HepG2 (cell line): ENCODE measurements around the gene SMARCC1. TPM values are rescaled to one million over a fixed set of nuclear protein-coding genes. Genes with fewer than 3 reads are reported as not detected.
"Not testable (repeated sequence)": the region's sequence is repeated elsewhere in the genome, so short reads cannot be mapped to it uniquely, and the experiment has no call there.

ENCODE experiments used
- ATAC-seq: fragments of 200-7000 bp; cut with Tn5 transposase; 3 replicates; pipeline ENCODE4 v1.9.1; 2020; ENCODE audit warnings: mild to moderate bottlenecking, moderate library complexity
- BruUV-seq: library from RNA; stranded (reverse); fragments of 400-500 nt; replicated peaks from 2 replicates; lab custom pipeline; 2021; lab: Mats Ljungman, UMichigan
- CTCF ChIA-PET: fragments of 300-600 bp; formaldehyde crosslinking; extraction: SDS; loops from one replicate; lab custom pipeline; 2021; ENCODE audit warnings: low total read pairs, inconsistent platforms, low intra/inter-chr PET ratio; lab: Yijun Ruan, JAX
- POLR2A ChIA-PET: fragments of 350-600 bp; sonication (Branson Sonifier 250); formaldehyde crosslinking; loops from one replicate; lab custom pipeline; 2020; ENCODE audit warnings: antibody characterized with exemption, inconsistent platforms; lab: Yijun Ruan, JAX
- DNase-seq: peaks from one replicate; pipeline ENCODE4 v3.0.0-alpha.2; 2015; ENCODE audit warnings: low spot score
- FAIRE-seq: peaks from 3 replicates; lab custom pipeline; 2011; peaks lifted over from hg19 to GRCh38; lab: Jason Lieb, UNC
- H2AFZ ChIP-seq: one replicate; pipeline ENCODE4 v1.6.1; 2011; ENCODE audit warnings: low read length, inconsistent platforms
- H3K27ac ChIP-seq: fragments of 300-600 bp; 3 replicates; pipeline ENCODE4 v1.8.0; 2011; ENCODE audit warnings: mixed run types, mild to moderate bottlenecking, mixed read lengths, low read length, inconsistent platforms; ENCODE audit not compliant: insufficient read depth; ENCODE audit errors: extremely low read length
- H3K27me3 ChIP-seq, 2 experiments: fragments of 200-600 bp in 1 of 2; 2 replicates in 1 of 2; 3 replicates in 1 of 2; pipeline versions ENCODE4 v1.6.0 to v1.8.0; 2011; ENCODE audit warnings: low read length in 2 of 2, mild to moderate bottlenecking in 2 of 2, moderate library complexity in 2 of 2, inconsistent platforms in 1 of 2; ENCODE audit not compliant: insufficient read depth in 2 of 2, control insufficient read depth in 1 of 2
- H3K36me3 ChIP-seq, 2 experiments: fragments of 200-600 bp in 1 of 2; replicated peaks in 1 of 2; 2 replicates in 1 of 2; 3 replicates in 1 of 2; pipeline versions ENCODE4 v1.5.1 to v1.8.0; 2011; ENCODE audit warnings: low read length in 2 of 2, inconsistent platforms in 1 of 2; ENCODE audit not compliant: insufficient read depth in 2 of 2, control insufficient read depth in 1 of 2
- H3K4me1 ChIP-seq: 2 replicates; pipeline ENCODE4 v1.5.1; 2012; ENCODE audit warnings: low read length, inconsistent platforms; ENCODE audit not compliant: insufficient read depth
- H3K4me2 ChIP-seq: 2 replicates; pipeline ENCODE4 v1.6.0; 2011; ENCODE audit warnings: low read depth, low read length, inconsistent platforms
- H3K4me3 ChIP-seq, 3 experiments: fragments of 200-600 bp in 1 of 3; sonication (generic), shearing (Covaris generic) in 1 of 3; replicated peaks in 1 of 3; 2 replicates each; pipeline ENCODE4 v1.5.1; 2011 to 2016; ENCODE audit warnings: low read length in 3 of 3, inconsistent platforms in 2 of 3, low read depth in 2 of 3, mild to moderate bottlenecking in 2 of 3, control low read depth in 1 of 3, mixed read lengths in 1 of 3; ENCODE audit not compliant: insufficient read depth in 1 of 3
- H3K79me2 ChIP-seq: one replicate; pipeline ENCODE4 v1.6.1; 2011; ENCODE audit warnings: low read length, inconsistent platforms; ENCODE audit not compliant: insufficient read depth
- H3K9ac ChIP-seq: 2 replicates; pipeline ENCODE4 v1.6.0; 2011; ENCODE audit warnings: mild to moderate bottlenecking, low read depth, low read length, inconsistent platforms; ENCODE audit not compliant: insufficient read depth
- H3K9me3 ChIP-seq: 2 replicates; pipeline ENCODE4 v1.5.1; 2012; ENCODE audit warnings: mild to moderate bottlenecking, low read length
- H4K20me1 ChIP-seq: 2 replicates; pipeline ENCODE4 v1.6.0; 2011; ENCODE audit warnings: inconsistent platforms, mild to moderate bottlenecking, low read length, moderate library complexity; ENCODE audit not compliant: insufficient read depth
- CEBPG ChIP-seq: IDR thresholded peaks from 2 replicates; pipeline ENCODE4 v1.6.1; 2016
- FOXK2 ChIP-seq: fragments of 450-650 bp; IDR thresholded peaks from 2 replicates; pipeline ENCODE4 v1.6.1; 2016
- KAT2B ChIP-seq: fragments of 150-350 bp; IDR thresholded peaks from 2 replicates; pipeline ENCODE4 v1.6.1; 2014; ENCODE audit warnings: low read depth, low read length, borderline replicate concordance
- MED1 ChIP-seq: sonication (generic); formaldehyde crosslinking; IDR thresholded peaks from 2 replicates; pipeline ENCODE4 v1.4.0; 2020; ENCODE audit warnings: missing genetic modification reagents
- NR1H2 ChIP-seq: sonication (generic); formaldehyde crosslinking; IDR thresholded peaks from 2 replicates; pipeline ENCODE4 v1.8.1; 2022; ENCODE audit warnings: low read depth, missing genetic modification reagents, borderline replicate concordance
- NR2F2 ChIP-seq: IDR thresholded peaks from 2 replicates; pipeline ENCODE4 v1.6.1; 2012; ENCODE audit warnings: low read depth, inconsistent platforms, borderline replicate concordance
- TBL1XR1 ChIP-seq: fragments of 150-350 bp; IDR thresholded peaks from 2 replicates; pipeline ENCODE4 v1.6.1; 2014; ENCODE audit warnings: borderline replicate concordance, low read length; ENCODE audit not compliant: partially characterized antibody
- THAP11 ChIP-seq: IDR thresholded peaks from 2 replicates; pipeline ENCODE4 v1.6.1; 2016; ENCODE audit warnings: missing biosample characterization, missing genetic modification reagents
- ZBTB34 ChIP-seq: sonication (generic); formaldehyde crosslinking; IDR thresholded peaks from 2 replicates; pipeline ENCODE4 v1.8.0; 2022; ENCODE audit warnings: mild to moderate bottlenecking, missing genetic modification reagents
- ZBTB7A ChIP-seq: sonication (generic); formaldehyde crosslinking; IDR thresholded peaks from 2 replicates; pipeline ENCODE4 v1.8.0; 2022; ENCODE audit warnings: mild to moderate bottlenecking, missing genetic modification reagents
- ZNF142 ChIP-seq: sonication (generic); formaldehyde crosslinking; IDR thresholded peaks from 2 replicates; pipeline ENCODE4 v1.4.0; 2020; ENCODE audit warnings: missing genetic modification reagents
- ZNF230 ChIP-seq: sonication (generic); formaldehyde crosslinking; IDR thresholded peaks from 2 replicates; pipeline ENCODE4 v1.4.0; 2020; ENCODE audit warnings: mild to moderate bottlenecking, missing genetic modification reagents
- ZNF34 ChIP-seq: sonication (generic); formaldehyde crosslinking; IDR thresholded peaks from 2 replicates; pipeline ENCODE4 v1.4.0; 2020; ENCODE audit warnings: mild to moderate bottlenecking, missing genetic modification reagents, borderline replicate concordance
- ZNF776 ChIP-seq: sonication (generic); formaldehyde crosslinking; IDR thresholded peaks from 2 replicates; pipeline ENCODE4 v1.4.0; 2020; ENCODE audit warnings: mild to moderate bottlenecking, missing genetic modification reagents
- WGBS: methylation state at CpG from one replicate; pipeline ENCODE4 v1.1.6; 2017; ENCODE audit warnings: low lambda C conversion rate; 5-methylcytosine and 5-hydroxymethylcytosine counted together
- in situ Hi-C: cut with HindIII; loops from 2 replicates; pipeline ENCODE4 v1.10.0; 2017; ENCODE audit warnings: low pct_unique_long_range_greater_than_20kb; ENCODE audit not compliant: extremely low pct_ligation_motif_present
- intact Hi-C: fragments of 100-400 bp; cut with micrococcal nuclease; formaldehyde crosslinking; loops from one replicate; pipeline ENCODE4 v1.10.0; 2022; ENCODE audit not compliant: unreplicated experiment
- polyA plus RNA-seq, 8 experiments: library from polyadenylated mRNA; depleted of rRNA in 3 of 8; stranded (reverse) in 7 of 8; unstranded in 1 of 8; fragments of >200 nt; fragmentation: Illumina TruSeq in 4 of 8; extraction: Trizol in 4 of 8; gene quantifications; 2 replicates each; pipeline versions ENCODE4 v1.2.1 to v1.2.3, GENCODE V29; 2011 to 2016; ENCODE audit warnings: low read depth in 4 of 8, missing spikeins in 1 of 8, mixed read lengths in 1 of 8; ENCODE audit not compliant: insufficient read depth in 1 of 8
- total RNA-seq, 5 experiments: library from RNA; depleted of rRNA; stranded (reverse); fragments of >200 nt; fragmentation: Illumina TruSeq; extraction: Trizol; gene quantifications; 2 replicates each; pipeline ENCODE4 v1.2.3, GENCODE V29; 2016; ENCODE audit warnings: low read depth in 1 of 5

Gene SMARCC1
- total and polyA plus RNA-seq, 2 of the 13 experiments (the other 11 are each of a cell fraction or from before 2014, with no cell fraction given), result 47.9 to 58.4 TPM

- TF ChIP-seq ZBTB34 (CRISPR knock-in tag), result no peak
- TF ChIP-seq THAP11 (CRISPR knock-in tag), result peak; percentile 86
- TF ChIP-seq ZNF142 (CRISPR knock-in tag), result no peak; the same call in 1 of the 2 replicates
- 0 out of 2 replicates have a peak, but pooled peaks have one; percentile 76 for TF ChIP-seq ZNF34 (CRISPR knock-in tag)
- TF ChIP-seq FOXK2, result no peak
- no peak for TF ChIP-seq ZBTB7A (CRISPR knock-in tag)
- TF ChIP-seq NR1H2, result no peak
- TF ChIP-seq ZNF776 (CRISPR knock-in tag), result peak; percentile 68
- no peak for TF ChIP-seq KAT2B
- TF ChIP-seq ZNF230, result peak; percentile 79
- no peak for TF ChIP-seq CEBPG (CRISPR knock-in tag)
- TF ChIP-seq MED1, result peak; percentile 74
- TF ChIP-seq TBL1XR1, result no peak
- TF ChIP-seq NR2F2, result no peak
Measured at GRCh38 chr3:47781685-47782445, at the start of gene SMARCC1 (continued).

- H3K4me3 ChIP-seq, BruUV-seq, in situ Hi-C loops, H3K27me3 ChIP-seq, intact Hi-C loops, CTCF ChIA-PET, FAIRE-seq, POLR2A ChIA-PET, DNase-seq, H2AFZ ChIP-seq, H4K20me1 ChIP-seq, ATAC-seq, H3K27ac ChIP-seq, H3K9ac ChIP-seq, H3K4me2 ChIP-seq, H3K9me3 ChIP-seq: not testable (repeated sequence)
- H3K79me2 ChIP-seq, result peaks cover 28% of the 10 kb centered on the region
- WGBS, result 97% methylated on average over 9 of the region's 9 CpGs
- H3K36me3 ChIP-seq, result peaks cover 19 to 53% of the 10 kb centered on the region in 2 experiments
- H3K4me1 ChIP-seq, result peaks cover 17% of the 10 kb centered on the region
Measured at GRCh38 chr3:47829482-47829881, 47.8 kb upstream of the SMARCC1 start.
